PC-3 (cell line): ENCODE data around the gene PER2.

ENCODE experiments used
- EZH2 ChIP-seq: fragments of 300-600 bp; sonication (generic); IDR thresholded peaks from one replicate; pipeline ENCODE4 v1.6.1; 2017; ENCODE audit warnings: antibody characterized with exemption, mild to moderate bottlenecking, low read length; ENCODE audit not compliant: unreplicated experiment
- TF ChIP-seq, protein P1 (sequence below): fragments of 300-600 bp; sonication (generic); conservative IDR thresholded peaks from 2 replicates; pipeline ENCODE4 v1.5.1; 2017; ENCODE audit warnings: antibody characterized with exemption, low read depth, mild to moderate bottlenecking, low read length

DNA sequence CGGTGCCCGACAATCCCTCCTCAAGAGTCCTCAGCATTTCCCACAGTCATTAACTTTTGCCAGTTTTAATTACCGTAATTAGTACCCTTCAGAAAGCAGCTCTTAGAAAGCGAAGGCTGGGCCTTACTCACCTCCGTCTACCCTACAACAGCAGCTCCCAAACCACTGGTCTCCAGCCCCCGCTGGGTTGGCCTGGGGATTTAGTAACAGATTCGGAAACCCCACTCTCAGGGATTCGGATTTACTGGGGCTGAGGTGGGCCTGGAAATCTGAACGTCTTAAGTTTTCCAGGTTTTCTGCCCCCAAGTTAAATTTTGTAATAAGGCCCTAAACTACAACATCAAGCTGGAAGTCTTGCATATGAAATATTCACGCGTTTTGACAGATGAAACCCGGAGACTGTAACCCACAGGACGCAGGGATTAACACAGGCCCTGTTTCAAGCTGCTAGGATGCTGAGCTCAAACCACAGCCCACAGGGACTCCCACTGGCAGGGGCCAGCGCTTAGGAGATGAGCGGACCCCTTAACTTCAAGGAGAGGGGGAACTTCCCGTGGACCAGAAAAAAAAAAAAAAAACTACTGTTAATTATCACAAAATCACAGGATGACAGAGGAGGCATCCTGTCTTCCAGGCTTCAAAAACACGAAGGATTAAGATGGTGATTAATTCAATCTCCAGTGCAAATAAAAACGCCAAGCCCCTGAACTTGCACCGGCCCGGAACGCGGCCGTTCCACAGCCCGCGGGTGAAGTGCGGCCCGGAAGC is 85.9 kb downstream of the PER2 start:
- TF ChIP-seq, protein P1, sequence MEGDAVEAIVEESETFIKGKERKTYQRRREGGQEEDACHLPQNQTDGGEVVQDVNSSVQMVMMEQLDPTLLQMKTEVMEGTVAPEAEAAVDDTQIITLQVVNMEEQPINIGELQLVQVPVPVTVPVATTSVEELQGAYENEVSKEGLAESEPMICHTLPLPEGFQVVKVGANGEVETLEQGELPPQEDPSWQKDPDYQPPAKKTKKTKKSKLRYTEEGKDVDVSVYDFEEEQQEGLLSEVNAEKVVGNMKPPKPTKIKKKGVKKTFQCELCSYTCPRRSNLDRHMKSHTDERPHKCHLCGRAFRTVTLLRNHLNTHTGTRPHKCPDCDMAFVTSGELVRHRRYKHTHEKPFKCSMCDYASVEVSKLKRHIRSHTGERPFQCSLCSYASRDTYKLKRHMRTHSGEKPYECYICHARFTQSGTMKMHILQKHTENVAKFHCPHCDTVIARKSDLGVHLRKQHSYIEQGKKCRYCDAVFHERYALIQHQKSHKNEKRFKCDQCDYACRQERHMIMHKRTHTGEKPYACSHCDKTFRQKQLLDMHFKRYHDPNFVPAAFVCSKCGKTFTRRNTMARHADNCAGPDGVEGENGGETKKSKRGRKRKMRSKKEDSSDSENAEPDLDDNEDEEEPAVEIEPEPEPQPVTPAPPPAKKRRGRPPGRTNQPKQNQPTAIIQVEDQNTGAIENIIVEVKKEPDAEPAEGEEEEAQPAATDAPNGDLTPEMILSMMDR, result no peak
- TF ChIP-seq EZH2, result no peak
